ENCODE data around the gene RRBP1.

Gene RRBP1

GRCh38 chr20:17681726-17682102 lies 328 bp downstream of the RRBP1 start:
- H3K4me1 Mint-ChIP-seq: peaks cover 7% of the 10 kb centered on the region
- H3K27ac Mint-ChIP-seq: peak overlapping the region; percentile 79
- peak overlapping the region; percentile 90 for H3K4me3 Mint-ChIP-seq
- H3K27me3 Mint-ChIP-seq: peaks cover 11% of the 10 kb centered on the region
- DNase-seq (ENCODE audit: low spot score in 2 of 2) (peak in 1 of 2 donors; percentile 53), ATAC-seq (ENCODE audit: low read depth) (peak; percentile 5)
- peaks cover 4% of the 10 kb centered on the region for H3K9me3 Mint-ChIP-seq
- H3K36me3 Mint-ChIP-seq: no peaks in the 10 kb centered on the region

GRCh38 chr20:17680836-17681725 lies 961 bp downstream of the RRBP1 start:
- H3K9me3 Mint-ChIP-seq: peaks cover under 1% of the 10 kb centered on the region
- H3K27ac Mint-ChIP-seq: no peak overlapping the region
- no peaks in the 10 kb centered on the region for H3K36me3 Mint-ChIP-seq
- DNase-seq (ENCODE audit: low spot score in 2 of 2): peak; percentile 80 to 91
- peaks cover 6% of the 10 kb centered on the region for H3K27me3 Mint-ChIP-seq
- peaks cover 7% of the 10 kb centered on the region for H3K4me1 Mint-ChIP-seq
- ATAC-seq (ENCODE audit: low read depth): peak; percentile 33
- peak overlapping the region; percentile 76 for H3K4me3 Mint-ChIP-seq

GRCh38 chr20:17679941-17680835 lies 1.9 kb downstream of the RRBP1 start:
- ATAC-seq (ENCODE audit: low read depth) (no peak), DNase-seq (ENCODE audit: low spot score in 2 of 2) (peak in 1 of 2 donors; percentile 14)
- H3K4me3 Mint-ChIP-seq: peak overlapping the region; percentile 76
- H3K27me3 Mint-ChIP-seq: peaks cover 2% of the 10 kb centered on the region
- H3K9me3 Mint-ChIP-seq: no peaks in the 10 kb centered on the region
- H3K4me1 Mint-ChIP-seq: peaks cover 11% of the 10 kb centered on the region
- no peak overlapping the region for H3K27ac Mint-ChIP-seq
- no peaks in the 10 kb centered on the region for H3K36me3 Mint-ChIP-seq

- ATAC-seq (ENCODE audit: low read depth) (no peak), DNase-seq (ENCODE audit: low spot score in 2 of 2) (no peak)
- Mint-ChIP-seq H3K9me3 (no peaks in the 10 kb centered on the region), H3K4me1 (peaks cover 11% of the 10 kb centered on the region), H3K4me3 (no peak overlapping the region), H3K27me3 (no peaks in the 10 kb centered on the region), H3K36me3 (peaks cover 2% of the 10 kb centered on the region), H3K27ac (no peak overlapping the region)
Observed at GRCh38 chr20:17678886-17679285, 3.2 kb downstream of the RRBP1 start.

DNA sequence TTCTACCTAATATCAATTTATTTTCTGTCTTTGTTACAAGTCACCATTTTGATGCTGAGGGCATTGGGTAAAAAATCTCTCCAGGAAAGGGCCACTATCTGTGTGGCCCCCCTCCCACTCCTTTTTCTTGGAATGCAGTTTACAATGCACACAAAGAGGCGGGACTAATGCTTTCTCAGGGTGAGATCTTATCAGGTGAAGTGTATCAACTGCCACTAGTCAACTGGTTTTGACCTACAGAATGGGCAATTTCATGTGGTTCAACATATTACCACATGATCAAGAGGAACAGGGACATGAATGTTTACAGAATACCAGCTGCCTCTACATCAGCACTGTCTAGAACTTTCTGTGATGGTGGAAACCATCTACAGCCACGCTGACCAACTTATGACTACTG lies 3.7 kb downstream of the RRBP1 start:
- Mint-ChIP-seq H3K9me3 (no peaks in the 10 kb centered on the region), H3K36me3 (peaks cover 2% of the 10 kb centered on the region), H3K4me1 (peaks cover 10% of the 10 kb centered on the region), H3K4me3 (no peak overlapping the region), H3K27ac (no peak overlapping the region), H3K27me3 (no peaks in the 10 kb centered on the region)
- ATAC-seq (ENCODE audit: low read depth): no peak
- DNase-seq (ENCODE audit: low spot score in 2 of 2): no peak

DNA sequence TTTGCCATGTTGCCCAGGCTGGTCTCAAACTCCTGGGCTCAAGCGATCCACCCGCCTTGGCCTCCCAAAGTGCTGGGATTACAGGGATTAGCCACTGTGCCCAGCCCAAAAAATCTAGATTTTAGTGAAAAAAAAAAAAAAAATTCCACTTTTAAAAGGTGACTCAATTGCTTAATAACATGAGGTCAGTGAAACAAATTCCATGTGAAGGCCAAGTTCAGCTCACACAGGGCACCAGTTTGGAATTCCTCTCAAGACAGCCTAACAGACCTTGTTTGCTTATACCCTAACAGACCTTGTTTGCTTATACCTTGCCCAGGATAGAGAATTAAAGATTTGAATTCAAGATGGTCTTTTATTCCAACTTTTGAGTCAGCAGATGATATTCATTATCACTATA lies 5.1 kb downstream of the RRBP1 start:
- H3K4me1 Mint-ChIP-seq: peaks cover 8% of the 10 kb centered on the region
- ATAC-seq (ENCODE audit: low read depth): no peak
- H3K9me3 Mint-ChIP-seq: no peaks in the 10 kb centered on the region
- no peak for DNase-seq (ENCODE audit: low spot score in 2 of 2)
- H3K27ac Mint-ChIP-seq: no peak overlapping the region
- H3K36me3 Mint-ChIP-seq: peaks cover 4% of the 10 kb centered on the region
- H3K27me3 Mint-ChIP-seq: no peaks in the 10 kb centered on the region
- H3K4me3 Mint-ChIP-seq: no peak overlapping the region

DNA sequence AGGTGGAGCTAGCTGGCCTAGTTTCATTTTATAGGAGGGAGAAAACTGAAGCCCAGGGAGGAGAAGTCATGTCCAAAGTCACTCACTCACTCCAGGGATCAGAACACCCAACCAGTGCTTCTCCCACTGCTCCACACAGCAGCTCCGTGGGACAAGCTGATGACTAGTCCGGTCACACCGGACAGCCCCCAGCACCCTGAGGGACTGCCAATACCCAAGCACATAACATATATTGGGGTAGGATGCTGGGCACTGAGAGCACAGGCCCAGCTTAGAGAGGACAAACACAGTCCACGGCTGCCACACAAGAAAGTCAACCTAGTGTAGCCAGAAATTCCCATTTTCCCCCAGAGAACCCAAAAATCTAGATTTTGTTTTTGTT lies 5.7 kb downstream of the RRBP1 start:
- Mint-ChIP-seq H3K27ac (no peak overlapping the region), H3K27me3 (no peaks in the 10 kb centered on the region), H3K36me3 (peaks cover 4% of the 10 kb centered on the region), H3K4me3 (no peak overlapping the region), H3K9me3 (no peaks in the 10 kb centered on the region), H3K4me1 (peaks cover 8% of the 10 kb centered on the region)
- no peak for ATAC-seq (ENCODE audit: low read depth)
- DNase-seq (ENCODE audit: low spot score in 2 of 2): no peak

DNA sequence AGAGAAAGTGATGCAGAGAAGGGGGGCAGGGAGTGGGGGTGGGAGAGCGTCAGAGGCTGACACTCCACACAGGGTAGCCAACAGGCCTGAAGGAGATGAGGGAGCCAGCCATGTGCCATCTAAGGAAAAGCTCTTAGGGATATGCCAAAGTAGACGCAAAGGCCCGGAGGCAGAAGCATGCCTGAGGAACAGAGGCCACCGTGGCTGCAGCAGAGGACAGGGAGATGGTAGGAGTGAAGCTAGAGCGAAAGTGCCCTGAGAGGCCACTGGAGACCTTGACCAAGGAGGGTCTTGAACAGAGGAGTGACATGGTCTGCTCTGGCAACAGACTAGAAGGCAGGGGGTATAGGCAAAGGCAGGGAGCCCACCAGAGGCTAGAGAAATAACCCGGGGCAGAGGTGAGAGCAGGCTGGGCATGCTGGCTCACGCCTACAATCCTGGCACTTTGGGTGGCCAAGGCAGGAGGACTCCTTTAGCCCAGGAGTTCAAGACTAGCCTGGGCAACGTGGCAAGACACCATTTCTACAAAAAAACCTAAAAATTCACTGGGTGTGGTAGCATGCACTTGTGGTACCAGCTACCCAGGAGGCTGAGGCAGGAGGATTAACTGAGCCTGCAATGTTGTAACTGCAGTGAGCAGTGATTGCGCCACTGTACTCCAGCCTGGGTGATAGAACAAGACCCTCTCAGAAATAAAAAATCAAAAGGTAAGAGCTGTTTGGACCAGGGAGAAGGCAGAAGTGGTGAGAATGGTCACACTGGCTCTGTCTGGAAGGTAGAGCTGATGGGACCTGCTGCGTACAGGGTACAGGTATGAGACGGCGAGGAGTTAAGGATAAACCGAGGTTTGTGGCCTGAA lies 6.3 kb downstream of the RRBP1 start:
- no peaks in the 10 kb centered on the region for H3K9me3 Mint-ChIP-seq

GRCh38 chr20:17674722-17675518 lies 7.1 kb downstream of the RRBP1 start:
- Mint-ChIP-seq H3K27me3 (no peaks in the 10 kb centered on the region), H3K27ac (no peak overlapping the region), H3K36me3 (peaks cover 6% of the 10 kb centered on the region), H3K4me1 (peaks cover 6% of the 10 kb centered on the region), H3K4me3 (no peak overlapping the region), H3K9me3 (no peaks in the 10 kb centered on the region)
- DNase-seq (ENCODE audit: low spot score in 2 of 2) (no peak), ATAC-seq (ENCODE audit: low read depth) (no peak)

More for the DNA sequence above, 6.3 kb downstream of the RRBP1 start:
- Mint-ChIP-seq H3K4me3 (no peak overlapping the region), H3K27ac (no peak overlapping the region), H3K36me3 (peaks cover 5% of the 10 kb centered on the region), H3K27me3 (no peaks in the 10 kb centered on the region), H3K4me1 (peaks cover 8% of the 10 kb centered on the region)
- ATAC-seq (ENCODE audit: low read depth) (no peak), DNase-seq (ENCODE audit: low spot score in 2 of 2) (no peak)

DNA sequence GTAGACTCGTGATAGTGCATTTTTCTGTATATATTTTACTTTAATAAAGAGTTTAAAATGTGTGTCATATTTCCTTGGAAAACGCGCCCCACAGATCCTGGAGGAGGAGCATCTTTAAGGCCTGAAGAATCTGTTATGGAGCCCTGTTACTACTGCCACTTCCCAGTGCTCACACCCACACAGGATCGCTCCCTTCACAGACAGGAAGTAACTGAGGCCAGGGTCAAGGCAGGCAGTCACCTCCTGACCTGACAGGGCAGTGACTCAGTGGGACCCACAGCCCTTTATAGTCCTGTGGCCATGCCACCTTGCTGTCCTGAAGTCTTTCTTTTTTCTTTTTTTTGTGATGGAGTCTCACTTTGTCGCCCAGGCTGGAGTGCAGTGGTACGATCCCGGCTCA lies 9.0 kb downstream of the RRBP1 start:
- Mint-ChIP-seq H3K4me3 (no peak overlapping the region), H3K9me3 (no peaks in the 10 kb centered on the region), H3K27ac (no peak overlapping the region), H3K4me1 (peaks cover 6% of the 10 kb centered on the region), H3K27me3 (no peaks in the 10 kb centered on the region), H3K36me3 (peaks cover 6% of the 10 kb centered on the region)
- DNase-seq (ENCODE audit: low spot score in 2 of 2): no peak
- no peak for ATAC-seq (ENCODE audit: low read depth)

- no peak for DNase-seq (ENCODE audit: low spot score in 2 of 2)
- Mint-ChIP-seq H3K4me3 (no peak overlapping the region), H3K9me3 (no peaks in the 10 kb centered on the region)
Observed at GRCh38 chr20:17671565-17671964, 10.5 kb downstream of the RRBP1 start.

GRCh38 chr20:17671011-17671410 lies 11.0 kb downstream of the RRBP1 start:
- no peak for DNase-seq (ENCODE audit: low spot score in 2 of 2)
- Mint-ChIP-seq H3K27ac (no peak overlapping the region), H3K4me3 (no peak overlapping the region), H3K36me3 (peaks cover 6% of the 10 kb centered on the region), H3K4me1 (peaks cover 6% of the 10 kb centered on the region), H3K9me3 (no peaks in the 10 kb centered on the region), H3K27me3 (no peaks in the 10 kb centered on the region)
- no peak for ATAC-seq (ENCODE audit: low read depth)

More at GRCh38 chr20:17671565-17671964, 10.5 kb downstream of the RRBP1 start:
- Mint-ChIP-seq H3K36me3 (peaks cover 6% of the 10 kb centered on the region), H3K27ac (no peak overlapping the region), H3K4me1 (peaks cover 6% of the 10 kb centered on the region), H3K27me3 (no peaks in the 10 kb centered on the region)
- ATAC-seq (ENCODE audit: low read depth): no peak
